HepG2 (cell line): Measurements from ENCODE around the gene CCDC142. TPM values are rescaled to one million over a fixed set of nuclear protein-coding genes. Genes with fewer than 3 reads are reported as not detected.
A peak's percentile ranks its signal among the peaks of the same experiment; 100 is the strongest.

Experiments used
- BRCA1 ChIP-seq: sonication (generic); formaldehyde crosslinking; IDR thresholded peaks from 2 replicates; pipeline ENCODE4 v1.4.0; 2020; ENCODE audit warnings: missing genetic modification reagents
- CAMTA2 ChIP-seq: sonication (generic); formaldehyde crosslinking; IDR thresholded peaks from 2 replicates; pipeline ENCODE4 v1.4.0; 2020; ENCODE audit warnings: mild to moderate bottlenecking, missing genetic modification reagents, borderline replicate concordance
- ELF4 ChIP-seq: sonication (generic); formaldehyde crosslinking; IDR thresholded peaks from 2 replicates; pipeline ENCODE4 v1.5.0; 2020; ENCODE audit warnings: missing genetic modification reagents, mild to moderate bottlenecking, moderate library complexity, borderline replicate concordance
- FOSL1 ChIP-seq: sonication (generic); formaldehyde crosslinking; IDR thresholded peaks from 2 replicates; pipeline ENCODE4 v1.9.0; 2021; ENCODE audit warnings: missing genetic modification reagents, borderline replicate concordance
- KDM5B ChIP-seq: sonication (generic); formaldehyde crosslinking; IDR thresholded peaks from 2 replicates; pipeline ENCODE4 v1.4.0; 2020; ENCODE audit warnings: missing genetic modification reagents, mild to moderate bottlenecking, borderline replicate concordance
- KLF11 ChIP-seq: IDR thresholded peaks from 2 replicates; pipeline ENCODE4 v1.6.1; 2016; ENCODE audit warnings: missing compliant biosample characterization
- MED13 ChIP-seq: sonication (generic); formaldehyde crosslinking; IDR thresholded peaks from 2 replicates; pipeline ENCODE4 v1.5.0; 2020; ENCODE audit warnings: missing genetic modification reagents
- PAX8 ChIP-seq: sonication (generic); formaldehyde crosslinking; IDR thresholded peaks from 2 replicates; pipeline ENCODE4 v1.8.0; 2022; ENCODE audit warnings: mild to moderate bottlenecking, missing genetic modification reagents, borderline replicate concordance
- PCBP1 ChIP-seq: fragments of 200-400 bp; formaldehyde crosslinking; IDR thresholded peaks from 2 replicates; pipeline ENCODE4 v1.6.1; 2017; ENCODE audit warnings: mild to moderate bottlenecking, low read depth, low read length, borderline replicate concordance
- PHF21A ChIP-seq: sonication (generic); formaldehyde crosslinking; IDR thresholded peaks from 2 replicates; pipeline ENCODE4 v1.5.0; 2020; ENCODE audit warnings: mild to moderate bottlenecking, missing genetic modification reagents
- POLR2AphosphoS5 ChIP-seq: IDR thresholded peaks from 2 replicates; pipeline ENCODE4 v1.6.1; 2012; ENCODE audit warnings: low read depth, low read length
- RNF2 ChIP-seq: fragments of 450-650 bp; conservative IDR thresholded peaks from 2 replicates; pipeline ENCODE4 v1.6.1; 2016; ENCODE audit warnings: low read depth
- YY1 ChIP-seq: IDR thresholded peaks from 2 replicates; pipeline ENCODE4 v1.6.1; 2011; ENCODE audit warnings: low read length, low read depth, moderate library complexity, mild to moderate bottlenecking; ENCODE audit not compliant: insufficient read depth, insufficient replicate concordance
- ZFP41 ChIP-seq: sonication (generic); formaldehyde crosslinking; IDR thresholded peaks from 2 replicates; pipeline ENCODE4 v1.4.0; 2020; ENCODE audit warnings: mild to moderate bottlenecking, missing genetic modification reagents, borderline replicate concordance
- ZNF230 ChIP-seq: sonication (generic); formaldehyde crosslinking; IDR thresholded peaks from 2 replicates; pipeline ENCODE4 v1.4.0; 2020; ENCODE audit warnings: mild to moderate bottlenecking, missing genetic modification reagents
- ZNF546 ChIP-seq: sonication (generic); formaldehyde crosslinking; conservative IDR thresholded peaks from 2 replicates; pipeline ENCODE4 v1.8.1; 2023; ENCODE audit warnings: mild to moderate bottlenecking, missing genetic modification reagents
- ZNF629 ChIP-seq: sonication (generic); formaldehyde crosslinking; conservative IDR thresholded peaks from 2 replicates; pipeline ENCODE4 v1.5.0; 2020; ENCODE audit warnings: missing genetic modification reagents
- ZNF678 ChIP-seq: sonication (generic); formaldehyde crosslinking; IDR thresholded peaks from 2 replicates; pipeline ENCODE4 v1.4.0; 2020; ENCODE audit warnings: mild to moderate bottlenecking, missing genetic modification reagents
- ZNF75D ChIP-seq: sonication (generic); formaldehyde crosslinking; IDR thresholded peaks from 2 replicates; pipeline ENCODE4 v1.8.1; 2023; ENCODE audit warnings: missing genetic modification reagents, mild to moderate bottlenecking, borderline replicate concordance
- ZNF83 ChIP-seq: sonication (generic); formaldehyde crosslinking; IDR thresholded peaks from 2 replicates; pipeline ENCODE4 v1.4.0; 2020; ENCODE audit warnings: missing genetic modification reagents, mild to moderate bottlenecking, borderline replicate concordance
- ZSCAN30 ChIP-seq: sonication (generic); formaldehyde crosslinking; IDR thresholded peaks from 2 replicates; pipeline ENCODE4 v1.5.0; 2020; ENCODE audit warnings: mild to moderate bottlenecking, missing genetic modification reagents
- polyA plus RNA-seq, 8 experiments: library from polyadenylated mRNA; depleted of rRNA in 3 of 8; stranded (reverse) in 7 of 8; unstranded in 1 of 8; fragments of >200 nt; fragmentation: Illumina TruSeq in 4 of 8; extraction: Trizol in 4 of 8; gene quantifications; 2 replicates each; pipeline versions ENCODE4 v1.2.1 to v1.2.3, GENCODE V29; 2011 to 2016; ENCODE audit warnings: low read depth in 4 of 8, missing spikeins in 1 of 8, mixed read lengths in 1 of 8; ENCODE audit not compliant: insufficient read depth in 1 of 8
- total RNA-seq, 5 experiments: library from RNA; depleted of rRNA; stranded (reverse); fragments of >200 nt; fragmentation: Illumina TruSeq; extraction: Trizol; gene quantifications; 2 replicates each; pipeline ENCODE4 v1.2.3, GENCODE V29; 2016; ENCODE audit warnings: low read depth in 1 of 5
- TF ChIP-seq, protein P1 (sequence below): sonication (generic); formaldehyde crosslinking; IDR thresholded peaks from 2 replicates; pipeline ENCODE4 v1.4.0; 2020; ENCODE audit warnings: missing genetic modification reagents
- TF ChIP-seq, protein P2 (sequence below): IDR thresholded peaks from 2 replicates; pipeline ENCODE4 v1.6.1; 2018; ENCODE audit warnings: missing genetic modification reagents
- TF ChIP-seq, protein P3 (sequence below): sonication (generic); formaldehyde crosslinking; IDR thresholded peaks from 2 replicates; pipeline ENCODE4 v1.4.0; 2020; ENCODE audit warnings: missing genetic modification reagents, low read depth, mild to moderate bottlenecking, borderline replicate concordance
- TF ChIP-seq, protein P4 (sequence below): sonication (generic); formaldehyde crosslinking; conservative IDR thresholded peaks from 2 replicates; pipeline ENCODE4 v1.8.1; 2023; ENCODE audit warnings: missing genetic modification reagents

The CCDC142 gene
- total and polyA plus RNA-seq, 2 of the 13 experiments (the other 11 are each of a cell fraction or from before 2014, with no cell fraction given) = 14.7 to 30.4 TPM

DNA sequence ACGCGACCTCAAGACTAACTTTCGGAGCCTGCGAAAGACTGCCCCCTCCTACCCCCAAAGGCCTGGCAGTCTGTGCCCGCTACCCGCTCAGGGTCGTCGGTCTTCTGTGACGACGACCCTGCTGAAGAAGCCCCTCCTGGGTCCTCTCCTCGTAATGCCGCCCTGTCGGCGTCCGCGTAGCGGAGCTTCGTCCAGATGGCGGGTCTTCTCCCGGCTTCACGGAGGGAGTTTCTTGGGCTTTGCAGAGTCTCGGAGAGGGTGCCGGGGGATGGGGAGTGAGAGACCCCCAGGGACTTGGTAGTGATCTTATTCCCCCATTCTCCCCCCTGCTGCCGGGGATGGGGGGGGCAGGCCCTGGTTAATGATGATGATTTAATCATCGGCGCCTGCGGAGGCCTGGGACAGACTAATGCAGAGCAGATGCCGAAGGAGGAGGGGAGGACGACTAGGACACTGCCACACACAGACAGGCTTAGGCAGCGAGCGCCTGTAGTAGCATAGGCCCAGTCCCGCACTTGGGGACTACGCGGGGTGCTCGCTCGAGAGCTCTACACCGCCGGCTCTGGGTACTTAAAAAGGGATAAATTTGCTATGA, 25.2 kb upstream of the CCDC142 start (continued):
- TF ChIP-seq ELF4 (CRISPR knock-in tag) = no peak
- TF ChIP-seq, protein P1, sequence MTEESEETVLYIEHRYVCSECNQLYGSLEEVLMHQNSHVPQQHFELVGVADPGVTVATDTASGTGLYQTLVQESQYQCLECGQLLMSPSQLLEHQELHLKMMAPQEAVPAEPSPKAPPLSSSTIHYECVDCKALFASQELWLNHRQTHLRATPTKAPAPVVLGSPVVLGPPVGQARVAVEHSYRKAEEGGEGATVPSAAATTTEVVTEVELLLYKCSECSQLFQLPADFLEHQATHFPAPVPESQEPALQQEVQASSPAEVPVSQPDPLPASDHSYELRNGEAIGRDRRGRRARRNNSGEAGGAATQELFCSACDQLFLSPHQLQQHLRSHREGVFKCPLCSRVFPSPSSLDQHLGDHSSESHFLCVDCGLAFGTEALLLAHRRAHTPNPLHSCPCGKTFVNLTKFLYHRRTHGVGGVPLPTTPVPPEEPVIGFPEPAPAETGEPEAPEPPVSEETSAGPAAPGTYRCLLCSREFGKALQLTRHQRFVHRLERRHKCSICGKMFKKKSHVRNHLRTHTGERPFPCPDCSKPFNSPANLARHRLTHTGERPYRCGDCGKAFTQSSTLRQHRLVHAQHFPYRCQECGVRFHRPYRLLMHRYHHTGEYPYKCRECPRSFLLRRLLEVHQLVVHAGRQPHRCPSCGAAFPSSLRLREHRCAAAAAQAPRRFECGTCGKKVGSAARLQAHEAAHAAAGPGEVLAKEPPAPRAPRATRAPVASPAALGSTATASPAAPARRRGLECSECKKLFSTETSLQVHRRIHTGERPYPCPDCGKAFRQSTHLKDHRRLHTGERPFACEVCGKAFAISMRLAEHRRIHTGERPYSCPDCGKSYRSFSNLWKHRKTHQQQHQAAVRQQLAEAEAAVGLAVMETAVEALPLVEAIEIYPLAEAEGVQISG (CRISPR knock-in tag) = no peak
- TF ChIP-seq FOSL1 (CRISPR knock-in tag) = no peak
- TF ChIP-seq ZNF75D = no peak
- TF ChIP-seq ZNF678 (CRISPR knock-in tag) = no peak
- TF ChIP-seq ZNF629 (CRISPR knock-in tag) = peak; percentile 99
- TF ChIP-seq, protein P2, sequence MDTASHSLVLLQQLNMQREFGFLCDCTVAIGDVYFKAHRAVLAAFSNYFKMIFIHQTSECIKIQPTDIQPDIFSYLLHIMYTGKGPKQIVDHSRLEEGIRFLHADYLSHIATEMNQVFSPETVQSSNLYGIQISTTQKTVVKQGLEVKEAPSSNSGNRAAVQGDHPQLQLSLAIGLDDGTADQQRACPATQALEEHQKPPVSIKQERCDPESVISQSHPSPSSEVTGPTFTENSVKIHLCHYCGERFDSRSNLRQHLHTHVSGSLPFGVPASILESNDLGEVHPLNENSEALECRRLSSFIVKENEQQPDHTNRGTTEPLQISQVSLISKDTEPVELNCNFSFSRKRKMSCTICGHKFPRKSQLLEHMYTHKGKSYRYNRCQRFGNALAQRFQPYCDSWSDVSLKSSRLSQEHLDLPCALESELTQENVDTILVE (CRISPR knock-in tag) = no peak
- TF ChIP-seq, protein P3, sequence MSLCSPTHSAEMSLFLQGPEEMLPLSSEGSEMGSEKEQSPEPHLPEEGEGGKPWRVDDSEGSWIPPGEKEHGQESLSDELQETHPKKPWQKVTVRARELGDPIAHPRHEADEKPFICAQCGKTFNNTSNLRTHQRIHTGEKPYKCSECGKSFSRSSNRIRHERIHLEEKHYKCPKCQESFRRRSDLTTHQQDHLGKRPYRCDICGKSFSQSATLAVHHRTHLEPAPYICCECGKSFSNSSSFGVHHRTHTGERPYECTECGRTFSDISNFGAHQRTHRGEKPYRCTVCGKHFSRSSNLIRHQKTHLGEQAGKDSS (CRISPR knock-in tag) = no peak
- TF ChIP-seq POLR2AphosphoS5 = no peak; the same call in 1 of the 2 replicates
- TF ChIP-seq CAMTA2 (CRISPR knock-in tag) = no peak
- no peak for TF ChIP-seq PAX8 (CRISPR knock-in tag)
- TF ChIP-seq PHF21A (CRISPR knock-in tag) = peak; percentile 19
- TF ChIP-seq ZFP41 (CRISPR knock-in tag) = no peak
- TF ChIP-seq ZNF83 (CRISPR knock-in tag) = no peak
- TF ChIP-seq MED13 (CRISPR knock-in tag) = no peak
- TF ChIP-seq, protein P4, sequence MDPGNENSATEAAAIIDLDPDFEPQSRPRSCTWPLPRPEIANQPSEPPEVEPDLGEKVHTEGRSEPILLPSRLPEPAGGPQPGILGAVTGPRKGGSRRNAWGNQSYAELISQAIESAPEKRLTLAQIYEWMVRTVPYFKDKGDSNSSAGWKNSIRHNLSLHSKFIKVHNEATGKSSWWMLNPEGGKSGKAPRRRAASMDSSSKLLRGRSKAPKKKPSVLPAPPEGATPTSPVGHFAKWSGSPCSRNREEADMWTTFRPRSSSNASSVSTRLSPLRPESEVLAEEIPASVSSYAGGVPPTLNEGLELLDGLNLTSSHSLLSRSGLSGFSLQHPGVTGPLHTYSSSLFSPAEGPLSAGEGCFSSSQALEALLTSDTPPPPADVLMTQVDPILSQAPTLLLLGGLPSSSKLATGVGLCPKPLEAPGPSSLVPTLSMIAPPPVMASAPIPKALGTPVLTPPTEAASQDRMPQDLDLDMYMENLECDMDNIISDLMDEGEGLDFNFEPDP (CRISPR knock-in tag) = no peak
- no peak for TF ChIP-seq KLF11 (CRISPR knock-in tag)
- 0 out of 2 replicates have a peak, but pooled peaks have one; percentile 16 for TF ChIP-seq PCBP1
- TF ChIP-seq ZNF230 (CRISPR knock-in tag) = no peak
- no peak for TF ChIP-seq RNF2
- TF ChIP-seq YY1 = peak; percentile 28
- no peak for TF ChIP-seq ZNF546
- no peak for TF ChIP-seq KDM5B (CRISPR knock-in tag)
- TF ChIP-seq BRCA1 (CRISPR knock-in tag) = 0 out of 2 replicates have a peak, but pooled peaks have one; percentile 2
- no peak for TF ChIP-seq ZSCAN30 (CRISPR knock-in tag)
